OCI-M2 (cell line): ENCODE results near the gene NDUFV1.

Experiments used
- DNase-seq: peaks from one replicate; lab custom pipeline; 2025; ENCODE audit not compliant: unreplicated experiment; lab: John Stamatoyannopoulos, UW

NDUFV1 gene

DNA sequence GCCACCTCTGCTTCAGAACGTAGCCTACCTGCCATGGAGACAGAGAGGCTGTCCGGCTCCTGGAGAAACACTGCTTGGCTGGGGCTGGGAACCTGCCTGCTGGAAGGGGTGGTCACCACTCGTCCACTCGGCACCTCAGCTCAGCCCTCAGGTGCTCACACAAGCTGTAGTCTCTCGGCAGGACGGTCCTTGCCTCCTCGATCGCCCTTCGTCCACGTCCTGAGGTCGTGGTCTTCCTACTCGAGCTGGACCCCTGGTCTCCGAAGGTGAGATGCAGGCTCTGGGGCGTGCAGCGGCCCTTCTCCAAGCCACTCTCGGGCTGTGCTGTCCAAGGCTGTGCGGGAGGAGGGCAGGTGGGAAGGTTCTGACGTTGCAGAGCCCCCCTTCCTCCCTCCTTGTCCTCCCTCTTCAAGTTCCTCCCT is 32.7 kb downstream of the NDUFV1 start, which contains the start of gene TBX10:
Gene TBX10, minus strand, starts transcription at position 326 of the 422 bp plus-strand sequence. Its CDS starts 291 bp downstream, at position 35.
- DNase-seq = no peak

DNA sequence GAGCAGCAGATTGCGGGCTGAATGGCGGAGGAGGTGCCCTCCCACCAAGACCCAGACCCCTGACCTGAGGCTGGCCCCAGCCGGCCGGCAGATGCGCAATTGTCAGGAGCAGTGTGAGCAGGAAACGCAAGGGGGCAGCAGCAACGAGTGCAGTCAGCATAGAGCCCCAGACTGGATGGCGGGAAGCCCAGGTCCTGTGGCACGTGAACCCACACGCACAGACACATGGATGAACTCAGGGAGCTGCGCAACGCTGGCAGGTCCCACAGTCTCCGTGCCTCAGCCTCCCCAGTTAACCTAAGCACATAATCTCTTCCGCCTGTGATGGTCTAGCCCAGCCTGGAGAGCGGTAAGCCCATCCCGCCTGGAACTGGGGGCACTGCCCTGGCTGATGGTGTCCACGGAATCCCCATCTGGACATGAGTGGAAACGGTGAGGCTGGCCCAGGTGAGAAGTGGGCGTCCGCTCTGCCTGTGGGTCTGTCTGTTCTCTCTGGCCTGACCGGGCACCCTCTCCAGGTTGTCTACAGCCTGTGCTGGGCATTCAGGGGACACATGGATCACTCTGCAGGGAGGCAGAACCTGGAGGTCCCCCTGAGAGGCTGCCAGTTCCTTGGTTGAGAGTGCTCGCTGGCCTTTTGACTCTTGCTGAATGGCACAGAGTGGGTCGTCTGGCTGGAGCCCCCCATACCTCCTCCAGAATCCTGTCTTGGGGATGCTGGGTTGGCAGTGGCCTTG is 33.5 kb downstream of the NDUFV1 start:
- DNase-seq = no peak

DNA sequence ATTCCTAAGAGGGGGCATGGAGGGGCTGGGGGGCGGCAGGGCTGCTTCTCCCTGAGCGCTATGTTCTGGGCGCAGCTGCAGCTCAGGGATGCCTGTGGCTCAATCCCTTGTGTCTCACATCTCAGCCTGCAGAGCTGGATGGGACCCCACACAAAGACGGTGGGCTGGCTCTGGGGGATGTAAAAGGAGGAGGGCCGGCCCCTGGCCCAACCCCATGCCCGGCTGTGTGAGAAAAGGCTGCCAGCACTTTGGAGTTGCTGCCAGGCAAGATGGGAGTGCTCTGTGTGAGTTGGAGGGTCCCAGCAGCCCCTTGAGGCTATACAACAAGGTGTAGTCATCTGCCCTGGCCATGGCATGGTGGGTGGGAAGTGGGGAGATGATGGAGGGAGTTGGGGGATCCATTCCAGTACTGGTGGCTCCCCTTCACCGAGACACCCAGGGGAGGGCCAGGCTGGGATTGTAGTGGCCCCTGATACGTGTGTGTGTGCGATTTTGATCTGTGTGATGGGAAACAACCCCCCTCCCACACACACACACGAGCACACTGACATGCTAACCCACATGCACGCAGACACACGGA is 34.1 kb downstream of the NDUFV1 start:
- DNase-seq = no peak

DNA sequence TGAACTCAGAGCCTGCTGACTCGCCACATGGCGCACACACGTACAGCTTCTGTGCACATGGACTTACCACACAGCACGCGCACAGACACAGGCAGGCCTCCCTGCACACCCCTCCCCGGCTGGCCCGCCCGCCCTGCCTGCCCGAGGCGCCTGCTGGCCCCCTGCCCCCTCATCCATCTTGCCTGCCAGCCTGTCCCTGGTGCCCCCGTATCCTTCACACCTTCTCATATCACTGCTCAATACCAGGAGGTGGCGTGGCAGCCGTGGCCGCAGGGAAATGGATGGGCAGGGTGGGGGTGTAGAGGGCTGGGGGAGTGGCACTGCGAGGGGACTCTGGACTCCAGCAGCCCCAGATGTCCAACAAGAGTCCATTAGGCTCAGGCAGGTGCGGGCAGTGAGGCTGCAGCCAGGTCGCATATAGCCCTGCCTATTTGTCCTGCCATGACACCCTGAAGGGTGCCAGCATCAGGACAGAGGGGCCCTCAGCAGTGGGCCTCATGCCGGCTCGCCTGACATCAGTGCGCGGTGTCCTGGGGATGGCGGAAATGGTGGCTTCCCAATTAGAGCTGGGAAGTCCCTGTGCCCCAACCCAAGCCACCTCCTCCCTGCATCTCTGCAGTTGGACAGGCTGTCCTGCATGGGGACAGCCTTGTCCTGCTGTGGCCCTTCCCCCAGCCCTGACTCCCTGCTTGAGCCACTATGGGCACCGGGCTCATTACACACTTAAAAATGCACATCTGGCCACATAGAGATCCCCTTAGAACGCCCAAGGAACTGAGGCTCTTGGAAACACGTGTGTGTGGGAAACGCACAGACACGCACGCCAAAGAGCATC is 34.8 kb downstream of the NDUFV1 start:
- DNase-seq = no peak

GRCh38 chr11:67642173-67643120 is 35.7 kb downstream of the NDUFV1 start:
- DNase-seq = no peak

GRCh38 chr11:67644042-67644441 is 37.3 kb downstream of the NDUFV1 start:
- DNase-seq = no peak

GRCh38 chr11:67644472-67645418 is 38.0 kb downstream of the NDUFV1 start:
- no peak for DNase-seq

GRCh38 chr11:67645521-67646461 is 39.1 kb downstream of the NDUFV1 start:
- no peak for DNase-seq

DNA sequence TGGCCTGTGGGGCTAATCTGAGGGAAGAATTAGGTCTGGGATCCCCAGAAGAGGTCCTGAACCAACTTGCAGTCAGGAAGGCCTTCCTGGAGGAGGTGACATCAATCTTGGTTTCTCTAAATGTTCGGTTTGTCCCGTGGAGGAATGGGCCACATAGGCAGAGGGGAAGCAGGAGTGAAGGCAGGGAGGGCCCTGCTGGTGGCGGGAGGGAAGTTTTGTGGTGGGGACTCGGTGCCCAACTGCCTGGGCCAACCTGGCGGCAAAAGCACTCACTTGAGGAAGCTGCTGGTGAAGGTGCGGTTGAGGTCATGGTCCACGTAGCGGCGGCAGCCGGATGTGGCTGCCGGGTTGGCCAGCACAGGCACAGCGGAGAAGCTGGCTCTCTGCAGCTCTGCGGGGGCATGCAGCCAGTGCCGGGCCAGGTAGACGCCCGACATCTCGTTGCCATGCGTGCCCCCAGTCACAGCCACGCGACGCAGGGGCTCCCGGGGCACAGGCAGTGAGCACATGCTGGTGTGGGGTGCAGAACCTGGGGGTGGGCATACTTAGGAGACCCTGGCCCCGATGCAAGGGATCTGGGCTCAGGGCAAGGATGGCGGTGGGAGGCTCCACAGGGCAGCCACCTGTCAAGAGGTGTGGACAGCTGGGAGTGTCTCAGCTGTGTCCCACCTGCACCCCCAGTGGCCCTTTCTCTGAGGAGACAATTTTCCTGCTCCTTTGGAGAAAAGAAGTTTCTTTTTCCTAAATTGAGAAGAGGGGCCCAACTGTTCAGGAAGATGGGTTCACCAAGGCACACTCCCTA is 40.0 kb downstream of the NDUFV1 start:
- DNase-seq = no peak

DNA sequence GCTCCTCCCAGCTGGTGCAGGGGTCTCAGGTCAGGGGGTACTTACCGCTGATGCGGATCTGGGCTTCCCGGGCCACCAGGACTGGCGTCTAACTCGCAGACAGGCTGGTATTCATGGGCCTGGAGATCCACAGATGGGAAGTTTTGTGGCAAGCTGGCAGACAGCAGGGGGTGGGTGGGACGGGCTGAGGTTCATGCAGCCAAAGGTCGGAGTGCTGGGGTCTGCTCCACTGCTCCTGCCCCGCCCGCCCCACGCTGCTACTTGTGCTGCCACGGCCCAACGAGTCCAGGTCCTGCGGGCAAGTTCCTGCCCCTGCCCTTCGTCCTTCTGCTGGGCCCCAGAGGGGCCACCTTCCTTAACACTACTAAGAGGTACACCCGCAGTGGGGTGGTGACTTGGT is 40.7 kb downstream of the NDUFV1 start:
- no peak for DNase-seq

GRCh38 chr11:67648140-67648795 is 41.5 kb downstream of the NDUFV1 start:
- DNase-seq = no peak

DNA sequence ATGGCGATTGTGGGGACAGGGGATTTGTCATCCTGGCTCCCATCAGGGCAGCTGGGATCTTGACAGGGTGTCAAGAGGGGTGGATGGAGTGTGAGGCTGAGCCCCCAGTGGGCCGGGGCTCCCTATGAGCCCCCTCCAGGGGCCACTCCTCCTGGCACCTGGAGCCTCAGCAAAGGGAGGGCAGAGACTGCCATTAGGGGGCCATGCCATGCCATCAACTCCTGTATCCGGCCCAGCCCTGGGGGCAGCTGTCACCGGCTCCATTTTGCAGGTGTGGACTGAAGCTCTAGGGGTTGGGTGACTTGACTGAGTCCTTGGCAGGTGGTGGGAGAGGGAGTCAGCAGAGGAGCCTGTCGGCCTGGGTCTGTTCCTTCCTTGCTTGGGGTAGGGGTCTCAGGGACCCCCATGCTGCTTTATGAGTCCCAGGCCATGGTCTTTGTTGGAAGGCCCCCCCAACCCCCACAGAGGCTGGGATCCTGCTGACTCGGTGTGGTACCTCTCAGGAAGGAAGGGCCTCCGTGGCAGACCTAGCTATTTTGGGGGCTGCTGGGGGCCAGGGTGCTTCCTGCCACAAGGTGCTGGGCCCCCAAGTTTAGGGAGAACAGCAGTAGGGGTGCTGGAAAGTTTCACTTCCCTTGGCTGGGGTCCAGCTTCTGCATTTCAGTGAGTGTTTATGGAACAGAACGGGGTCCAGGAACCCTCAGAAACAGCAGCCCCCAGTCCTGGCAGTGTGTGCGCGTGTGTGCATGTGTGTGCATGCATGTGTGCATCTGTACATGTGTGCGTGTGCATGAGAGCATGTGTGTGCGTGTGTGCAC is 42.3 kb downstream of the NDUFV1 start:
- no peak for DNase-seq

GRCh38 chr11:67649634-67650510 is 43.1 kb downstream of the NDUFV1 start:
- no peak for DNase-seq

GRCh38 chr11:67651976-67652781 is 45.4 kb downstream of the NDUFV1 start:
- no peak for DNase-seq
